ENCODE measurements around the gene NNAT.

NNAT gene

DNA sequence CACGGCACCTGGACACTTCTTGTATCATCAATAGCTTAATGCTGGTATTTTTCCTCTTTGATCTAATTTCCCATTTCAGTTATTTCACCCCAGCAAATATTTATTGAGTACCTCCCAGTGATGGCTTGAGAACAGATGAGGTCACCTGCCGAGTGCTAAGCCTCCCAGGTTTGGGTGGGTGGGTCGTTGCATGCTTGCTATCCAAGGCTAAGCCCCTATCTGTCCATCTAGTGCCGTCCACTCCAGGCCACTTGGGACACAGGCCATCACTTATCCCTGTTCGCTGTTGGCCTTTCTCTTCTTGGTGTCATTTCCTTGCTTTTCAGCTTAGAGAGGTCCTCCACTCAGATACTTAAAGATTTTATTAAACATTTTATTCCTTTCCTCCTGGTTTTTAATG lies 10.8 kb upstream of the NNAT start:
- H3K4me3 ChIP-seq (ENCODE audit: low read depth, low read length): no peak overlapping the region
- in situ Hi-C loops (cut with HindIII; ENCODE audit: low sequenced_read_pairs): loop anchor here (10.0 kb wide), 1 partner anchor 225 kb away; the partner anchor contains the start of gene MANBAL
- TF ChIP-seq, protein P1, sequence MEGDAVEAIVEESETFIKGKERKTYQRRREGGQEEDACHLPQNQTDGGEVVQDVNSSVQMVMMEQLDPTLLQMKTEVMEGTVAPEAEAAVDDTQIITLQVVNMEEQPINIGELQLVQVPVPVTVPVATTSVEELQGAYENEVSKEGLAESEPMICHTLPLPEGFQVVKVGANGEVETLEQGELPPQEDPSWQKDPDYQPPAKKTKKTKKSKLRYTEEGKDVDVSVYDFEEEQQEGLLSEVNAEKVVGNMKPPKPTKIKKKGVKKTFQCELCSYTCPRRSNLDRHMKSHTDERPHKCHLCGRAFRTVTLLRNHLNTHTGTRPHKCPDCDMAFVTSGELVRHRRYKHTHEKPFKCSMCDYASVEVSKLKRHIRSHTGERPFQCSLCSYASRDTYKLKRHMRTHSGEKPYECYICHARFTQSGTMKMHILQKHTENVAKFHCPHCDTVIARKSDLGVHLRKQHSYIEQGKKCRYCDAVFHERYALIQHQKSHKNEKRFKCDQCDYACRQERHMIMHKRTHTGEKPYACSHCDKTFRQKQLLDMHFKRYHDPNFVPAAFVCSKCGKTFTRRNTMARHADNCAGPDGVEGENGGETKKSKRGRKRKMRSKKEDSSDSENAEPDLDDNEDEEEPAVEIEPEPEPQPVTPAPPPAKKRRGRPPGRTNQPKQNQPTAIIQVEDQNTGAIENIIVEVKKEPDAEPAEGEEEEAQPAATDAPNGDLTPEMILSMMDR (IDR thresholded peaks at IDR 0.05; ENCODE audit: low read depth, low read length, missing control alignments): no peak
- no peak for DNase-seq (ENCODE audit: low read depth)

DNA sequence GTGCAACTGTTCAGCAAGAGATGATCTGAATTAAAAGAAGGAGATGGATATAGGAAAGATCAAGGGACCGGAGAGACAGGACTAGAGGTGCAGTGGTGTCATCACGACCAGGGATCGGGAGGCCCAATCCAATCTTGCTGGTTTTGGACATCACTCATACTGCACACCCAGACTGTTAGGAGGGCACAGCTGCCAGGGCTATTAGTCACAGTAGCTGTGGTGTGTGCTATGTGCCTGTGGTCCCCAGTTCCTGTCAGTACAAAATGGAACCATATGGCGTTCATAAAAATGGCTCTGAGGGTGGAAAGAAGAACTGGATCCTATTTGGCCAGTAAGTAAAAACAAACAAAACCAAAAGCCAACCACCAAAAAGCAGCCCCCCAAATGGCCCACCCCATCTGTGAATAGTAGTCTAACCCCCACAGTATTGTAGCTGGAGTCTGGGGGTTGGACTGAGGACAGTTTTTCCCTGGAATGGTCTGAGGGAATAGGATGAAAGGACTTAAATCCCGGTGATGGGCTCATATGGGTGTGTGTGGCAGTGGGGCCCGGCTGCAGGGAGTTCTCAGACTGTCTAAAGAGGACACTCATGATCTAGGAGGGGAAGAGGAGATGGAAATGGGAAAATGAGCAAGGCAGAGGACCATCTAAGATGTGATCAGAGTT lies 9.3 kb upstream of the NNAT start:
- in situ Hi-C loops (cut with HindIII; ENCODE audit: low sequenced_read_pairs): loop anchor here (10.0 kb wide), 1 partner anchor 227 kb away; the partner anchor contains the start of gene MANBAL
- no peak overlapping the region for H3K4me3 ChIP-seq (ENCODE audit: low read depth, low read length)
- TF ChIP-seq, protein P1 (IDR thresholded peaks at IDR 0.05; ENCODE audit: low read depth, low read length, missing control alignments): no peak
- DNase-seq (ENCODE audit: low read depth): no peak

- TF ChIP-seq, protein P1 (IDR thresholded peaks at IDR 0.05; ENCODE audit: low read depth, low read length, missing control alignments): no peak
- no peak overlapping the region for H3K4me3 ChIP-seq (ENCODE audit: low read depth, low read length)
- no peak for DNase-seq (ENCODE audit: low read depth)
- in situ Hi-C loops (cut with HindIII; ENCODE audit: low sequenced_read_pairs): loop anchor here (10.0 kb wide), 1 partner anchor 229 kb away; the partner anchor contains the start of gene MANBAL
These were observed 7.2 kb upstream of the NNAT start for GRCh38 chr20:37513779-37514359.

- in situ Hi-C loops (cut with HindIII; ENCODE audit: low sequenced_read_pairs): loop anchor here (5.0 to 10.0 kb wide), 2 partner anchors 49 to 231 kb away; partner anchors contain the start of gene MANBAL
- TF ChIP-seq, protein P1 (IDR thresholded peaks at IDR 0.05; ENCODE audit: low read depth, low read length, missing control alignments): no peak
- DNase-seq (ENCODE audit: low read depth): no peak
- no peak overlapping the region for H3K4me3 ChIP-seq (ENCODE audit: low read depth, low read length)
These were observed 5.2 kb upstream of the NNAT start for GRCh38 chr20:37515876-37516275.

DNA sequence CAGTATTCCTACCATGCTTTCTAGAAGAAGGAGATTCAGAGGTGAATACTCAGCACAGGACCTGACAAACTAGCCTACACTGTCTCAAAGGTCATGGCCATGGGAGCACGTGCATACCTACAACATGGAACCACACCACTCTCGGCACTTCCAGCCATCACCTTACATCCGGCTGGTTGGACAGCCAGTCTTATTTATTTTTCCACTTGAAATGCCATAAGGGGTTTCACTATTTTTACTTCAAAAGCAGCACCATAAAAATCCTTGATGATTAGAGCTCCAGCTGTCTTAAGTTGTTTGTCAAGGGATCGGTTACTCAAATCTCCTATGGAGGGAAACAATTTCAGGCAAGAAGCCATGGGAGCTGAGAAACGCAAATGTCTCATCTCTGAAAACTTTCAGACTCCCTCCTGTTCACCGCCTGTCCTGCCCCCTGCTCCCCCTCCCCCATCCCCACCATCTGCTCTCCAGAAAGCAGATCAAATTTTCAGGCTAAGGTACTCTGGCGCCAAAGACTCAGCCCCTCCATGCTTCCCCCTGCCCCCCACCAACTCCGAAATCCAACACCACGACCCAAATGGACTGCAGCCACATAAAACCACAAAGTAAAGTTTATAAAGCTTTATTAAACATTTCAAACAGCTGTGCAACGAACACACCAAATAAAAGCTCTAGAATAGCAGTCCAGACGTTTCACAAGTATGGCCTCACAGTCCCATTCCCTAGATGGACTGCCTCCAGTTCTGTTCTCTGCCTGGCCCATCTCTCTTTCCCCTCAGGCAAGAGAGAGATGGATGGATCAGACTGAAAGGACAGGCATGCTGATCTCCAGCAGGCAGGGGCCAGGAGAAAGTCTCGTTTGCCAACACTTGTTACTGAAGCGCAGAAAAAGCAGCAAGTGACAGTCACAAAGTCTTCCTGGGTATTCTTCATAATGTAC lies 4.0 kb upstream of the NNAT start:
- DNase-seq (ENCODE audit: low read depth): peak; percentile 57
- TF ChIP-seq, protein P1 (IDR thresholded peaks at IDR 0.05; ENCODE audit: low read depth, low read length, missing control alignments): no peak
- no peak overlapping the region for H3K4me3 ChIP-seq (ENCODE audit: low read depth, low read length)
- in situ Hi-C loops (cut with HindIII; ENCODE audit: low sequenced_read_pairs): loop anchor here (5.0 to 10.0 kb wide), 2 partner anchors 50 to 232 kb away; partner anchors contain the start of gene MANBAL

- no peak for DNase-seq (ENCODE audit: low read depth)
- in situ Hi-C loops (cut with HindIII; ENCODE audit: low sequenced_read_pairs): loop anchor here (5.0 to 10.0 kb wide), 2 partner anchors 51 to 233 kb away; partner anchors contain the start of gene MANBAL
- TF ChIP-seq, protein P1 (IDR thresholded peaks at IDR 0.05; ENCODE audit: low read depth, low read length, missing control alignments): no peak
- no peak overlapping the region for H3K4me3 ChIP-seq (ENCODE audit: low read depth, low read length)
These were observed 3.0 kb upstream of the NNAT start for GRCh38 chr20:37518059-37518458.

All from astrocyte of the cerebellum (primary cell).